Activated B cell treated with CpG ODN at 0.5 μM for 24 hours (primary cell): Measurements from ENCODE around the gene INF2. TPM values are rescaled to one million over a fixed set of nuclear protein-coding genes. Genes with fewer than 3 reads are reported as not detected.

Experiments
- ATAC-seq: fragments of 200-7000 bp; cut with Tn5 transposase; one replicate; pipeline ENCODE4 v1.10.0; 2021; ENCODE audit warnings: low read depth, mild to moderate bottlenecking, moderate library complexity
- CTCF ChIA-PET: fragments of 350-600 bp; sonication (Branson Sonifier 250); formaldehyde crosslinking; loops from one replicate; lab custom pipeline; 2021; ENCODE audit warnings: antibody characterized with exemption; lab: Charles Lee
- POLR2A ChIA-PET: fragments of 350-600 bp; sonication (Branson Sonifier 250); formaldehyde crosslinking; loops from one replicate; lab custom pipeline; 2021; ENCODE audit warnings: antibody characterized with exemption; lab: Charles Lee
- DNase-seq: peaks from one replicate; pipeline ENCODE4 v3.0.0; 2022
- H3K27ac Mint-ChIP-seq: one replicate; pipeline ENCODE4 v1.8.0; 2020; ENCODE audit warnings: mixed read lengths
- H3K27me3 Mint-ChIP-seq: one replicate; pipeline ENCODE4 v1.8.0; 2021; ENCODE audit warnings: mixed read lengths
- H3K36me3 Mint-ChIP-seq: one replicate; pipeline ENCODE4 v1.8.0; 2021; ENCODE audit warnings: low read depth, mixed read lengths
- H3K4me1 Mint-ChIP-seq: one replicate; pipeline ENCODE4 v1.8.0; 2021; ENCODE audit warnings: mixed read lengths
- H3K4me3 Mint-ChIP-seq: one replicate; pipeline ENCODE4 v1.8.0; 2020; ENCODE audit warnings: mild to moderate bottlenecking, mixed read lengths
- H3K9me3 Mint-ChIP-seq: one replicate; pipeline ENCODE4 v1.8.0; 2020; ENCODE audit warnings: mixed read lengths
- intact Hi-C: fragments of 100-400 bp; cut with micrococcal nuclease; formaldehyde crosslinking; loops from one replicate; pipeline ENCODE4 v1.15.1; 2024
- total RNA-seq: library from RNA; stranded (reverse); gene quantifications from 2 replicates; pipeline ENCODE4 v1.2.3, GENCODE V29; 2022
- TF ChIP-seq, protein P1 (sequence below): fragments of 200-600 bp; IDR thresholded peaks from one replicate; pipeline ENCODE4 v1.8.0; 2022; ENCODE audit warnings: antibody characterized with exemption, mild to moderate bottlenecking

The INF2 gene
- total RNA-seq, 1 donor from 2014 or later = 47.2 TPM

DNA sequence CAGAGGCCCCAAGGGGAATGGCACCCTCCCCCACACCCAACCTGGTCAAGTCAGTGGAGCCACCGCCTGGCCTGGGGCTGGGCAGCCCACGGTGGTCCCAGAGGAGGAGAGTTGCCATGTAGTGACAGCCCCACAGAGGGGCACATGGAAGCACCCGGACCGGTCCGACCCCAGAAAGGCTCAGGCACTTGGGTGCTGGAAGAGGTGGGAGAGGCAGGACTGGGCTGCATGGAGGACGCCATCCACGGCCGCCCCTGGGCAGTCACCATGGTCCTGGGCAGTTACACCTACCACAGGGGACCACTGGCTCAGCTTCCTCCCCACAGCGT lies 46.9 kb upstream of the INF2 start:
- Mint-ChIP-seq H3K27me3 (peaks cover 3% of the 10 kb centered on the region), H3K36me3 (no peaks in the 10 kb centered on the region), H3K27ac (no peak overlapping the region), H3K9me3 (peaks cover 5% of the 10 kb centered on the region), H3K4me3 (no peak overlapping the region), H3K4me1 (peaks cover 15% of the 10 kb centered on the region)
- ChIA-PET CTCF (no interaction called here), POLR2A (no interaction called here)
- no peak for DNase-seq
- TF ChIP-seq, protein P1, sequence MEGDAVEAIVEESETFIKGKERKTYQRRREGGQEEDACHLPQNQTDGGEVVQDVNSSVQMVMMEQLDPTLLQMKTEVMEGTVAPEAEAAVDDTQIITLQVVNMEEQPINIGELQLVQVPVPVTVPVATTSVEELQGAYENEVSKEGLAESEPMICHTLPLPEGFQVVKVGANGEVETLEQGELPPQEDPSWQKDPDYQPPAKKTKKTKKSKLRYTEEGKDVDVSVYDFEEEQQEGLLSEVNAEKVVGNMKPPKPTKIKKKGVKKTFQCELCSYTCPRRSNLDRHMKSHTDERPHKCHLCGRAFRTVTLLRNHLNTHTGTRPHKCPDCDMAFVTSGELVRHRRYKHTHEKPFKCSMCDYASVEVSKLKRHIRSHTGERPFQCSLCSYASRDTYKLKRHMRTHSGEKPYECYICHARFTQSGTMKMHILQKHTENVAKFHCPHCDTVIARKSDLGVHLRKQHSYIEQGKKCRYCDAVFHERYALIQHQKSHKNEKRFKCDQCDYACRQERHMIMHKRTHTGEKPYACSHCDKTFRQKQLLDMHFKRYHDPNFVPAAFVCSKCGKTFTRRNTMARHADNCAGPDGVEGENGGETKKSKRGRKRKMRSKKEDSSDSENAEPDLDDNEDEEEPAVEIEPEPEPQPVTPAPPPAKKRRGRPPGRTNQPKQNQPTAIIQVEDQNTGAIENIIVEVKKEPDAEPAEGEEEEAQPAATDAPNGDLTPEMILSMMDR = no peak
- ATAC-seq = no peak
- intact Hi-C loops = no loop called here

DNA sequence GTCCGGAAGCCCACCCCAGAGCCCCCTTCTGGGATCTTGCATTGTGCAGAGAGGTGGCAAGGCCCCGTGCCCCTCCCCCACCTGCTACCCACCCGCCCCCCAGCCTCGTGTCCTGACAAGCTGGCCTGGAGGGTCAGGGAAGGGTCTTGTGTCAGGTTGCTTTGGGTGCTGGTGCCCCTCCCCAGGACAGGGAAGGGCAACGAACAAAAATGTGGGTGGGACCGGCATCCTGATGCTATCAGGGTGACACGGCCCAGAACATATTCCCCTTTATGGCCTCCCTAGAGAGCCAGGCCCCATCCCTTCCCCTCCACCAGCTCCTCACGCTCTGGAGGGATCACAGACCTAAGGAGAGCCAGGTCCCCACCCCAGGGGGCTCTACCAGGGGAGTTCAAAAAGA lies 46.1 kb upstream of the INF2 start:
- Mint-ChIP-seq H3K4me3 (no peak overlapping the region), H3K27me3 (peaks cover 1% of the 10 kb centered on the region), H3K9me3 (peaks cover 5% of the 10 kb centered on the region), H3K27ac (no peak overlapping the region), H3K36me3 (no peaks in the 10 kb centered on the region), H3K4me1 (peaks cover 20% of the 10 kb centered on the region)
- intact Hi-C loops = no loop called here
- CTCF ChIA-PET = no interaction called here
- no peak for ATAC-seq
- TF ChIP-seq, protein P1 = no peak
- POLR2A ChIA-PET = interaction anchor here (0.6 kb wide), 1 partner anchor 34 kb away, joined by 5 read pairs; no protein-coding TSS in a partner anchor
- DNase-seq = no peak

DNA sequence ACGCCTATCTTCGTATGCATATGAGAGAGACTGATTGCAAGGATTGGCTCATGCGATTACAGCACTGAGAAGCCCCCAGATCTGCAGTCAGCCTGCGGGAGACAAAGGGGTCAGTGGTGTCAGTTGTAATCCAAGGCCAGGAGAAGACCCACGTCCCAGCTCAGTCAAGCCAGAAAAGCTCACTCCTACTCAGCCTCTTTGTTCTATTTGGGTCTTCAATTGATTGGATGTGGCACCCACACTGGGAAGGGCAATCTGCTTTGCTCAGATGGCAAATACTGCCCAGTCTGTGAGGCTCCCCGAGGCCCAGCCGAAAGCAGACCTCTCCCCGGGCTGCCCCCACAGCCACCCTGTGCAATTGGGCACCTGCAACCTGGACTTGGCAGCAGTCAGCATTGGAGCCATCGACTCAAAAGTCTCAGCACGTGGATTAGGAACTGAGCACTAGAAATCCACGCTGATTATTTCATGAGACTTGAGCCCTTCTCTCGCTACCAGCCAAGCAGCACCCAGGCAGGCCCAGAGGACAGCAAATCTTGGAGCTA lies 45.3 kb upstream of the INF2 start:
- peaks cover 22% of the 10 kb centered on the region for H3K4me1 Mint-ChIP-seq
- intact Hi-C loops = no loop called here
- POLR2A ChIA-PET = no interaction called here

DNA sequence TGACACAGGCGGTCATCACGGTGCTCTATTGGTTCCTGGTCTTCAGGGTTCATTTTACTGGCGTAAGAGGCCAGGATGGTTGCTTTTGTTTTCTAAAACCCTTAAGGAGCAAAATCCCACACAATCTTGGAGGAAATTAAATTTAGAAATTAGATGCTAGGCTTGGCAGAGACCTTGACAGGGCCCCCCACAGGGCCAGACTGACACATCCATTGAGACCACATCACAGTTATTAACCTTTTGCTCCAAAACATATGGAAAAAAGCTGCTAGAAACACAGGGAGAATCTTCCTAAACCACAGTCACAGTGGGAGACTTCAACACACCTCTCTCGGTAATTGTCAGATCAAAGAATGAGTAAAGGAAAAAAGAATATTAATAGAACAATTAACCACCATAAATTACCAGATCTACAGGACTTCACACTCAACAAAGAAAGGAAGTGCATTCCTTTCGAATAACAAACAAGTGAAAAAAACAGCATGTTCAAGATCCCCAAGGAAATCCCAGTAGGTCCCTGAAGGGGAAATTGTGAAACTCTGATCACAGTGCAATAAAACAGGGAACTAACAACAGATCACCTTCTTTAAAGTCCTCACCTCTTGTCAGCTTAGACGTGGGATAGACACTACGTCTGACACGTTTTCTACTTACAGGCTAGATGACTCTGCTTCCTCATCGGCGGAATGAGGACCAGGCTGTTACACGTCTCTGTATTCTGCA lies 44.6 kb upstream of the INF2 start:
- Mint-ChIP-seq H3K27me3 (no peaks in the 10 kb centered on the region), H3K4me3 (no peak overlapping the region), H3K4me1 (peaks cover 28% of the 10 kb centered on the region), H3K27ac (no peak overlapping the region), H3K9me3 (peaks cover 5% of the 10 kb centered on the region), H3K36me3 (no peaks in the 10 kb centered on the region)
- intact Hi-C loops = no loop called here
- TF ChIP-seq, protein P1 = no peak
- no peak for ATAC-seq
- ChIA-PET POLR2A (no interaction called here), CTCF (interaction anchor here (1.0 kb wide), 1 partner anchor 78 kb away, joined by 3 read pairs; no protein-coding TSS in a partner anchor)
- no peak for DNase-seq

More for the DNA sequence above, 45.3 kb upstream of the INF2 start:
- H3K36me3 Mint-ChIP-seq = no peaks in the 10 kb centered on the region
- TF ChIP-seq, protein P1 = no peak
- no peaks in the 10 kb centered on the region for H3K27me3 Mint-ChIP-seq
- peaks cover 5% of the 10 kb centered on the region for H3K9me3 Mint-ChIP-seq
- no peak for DNase-seq
- H3K27ac Mint-ChIP-seq = no peak overlapping the region
- no peak overlapping the region for H3K4me3 Mint-ChIP-seq
- CTCF ChIA-PET = interaction anchor here (1.0 kb wide), 1 partner anchor 79 kb away, joined by 3 read pairs; no protein-coding TSS in a partner anchor
- no peak for ATAC-seq

DNA sequence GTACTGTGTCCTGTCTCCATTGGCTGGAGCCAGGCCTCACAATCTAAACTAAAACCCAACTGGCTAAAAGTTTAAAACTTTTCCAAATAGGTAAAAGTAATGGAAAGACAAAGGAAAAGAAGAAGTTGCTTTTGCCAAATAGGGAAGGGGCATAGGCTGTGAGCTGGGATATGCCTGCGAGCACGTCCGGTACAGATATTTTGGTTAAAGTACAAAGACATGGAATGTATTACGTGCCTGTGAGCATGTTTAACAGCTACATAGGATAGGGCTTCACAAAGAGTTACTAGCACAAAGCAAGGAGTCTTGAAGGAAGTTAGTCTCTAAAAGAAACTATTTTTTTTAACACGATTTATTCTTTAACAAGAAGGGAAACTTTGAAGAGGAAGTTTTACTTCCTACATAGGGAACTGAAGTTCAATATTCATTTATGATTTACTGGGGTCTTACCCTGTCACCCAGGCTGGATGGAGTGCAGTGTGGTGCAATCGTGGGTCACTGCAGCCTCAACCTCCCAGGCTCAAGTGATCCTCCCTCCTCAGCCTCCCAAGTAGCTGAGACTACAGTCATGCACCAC lies 41.9 kb upstream of the INF2 start:
- H3K36me3 Mint-ChIP-seq = no peaks in the 10 kb centered on the region
- intact Hi-C loops = no loop called here
- CTCF ChIA-PET = no interaction called here
- H3K27ac Mint-ChIP-seq = peak overlapping the region; percentile 71
- H3K27me3 Mint-ChIP-seq = no peaks in the 10 kb centered on the region
- POLR2A ChIA-PET = interaction anchor here (1.5 to 2.0 kb wide), 2 partner anchors 11 to 12 kb away, joined by 3 to 14 read pairs; no protein-coding TSS in a partner anchor
- peak overlapping the region; percentile 7 for H3K4me3 Mint-ChIP-seq
- ATAC-seq (peak; percentile 18), DNase-seq (no peak)
- H3K4me1 Mint-ChIP-seq = peaks cover 49% of the 10 kb centered on the region
- TF ChIP-seq, protein P1 = no peak
- H3K9me3 Mint-ChIP-seq = peaks cover 5% of the 10 kb centered on the region
